ENCODE measurements around the gene FSHR.

Gene FSHR

GRCh38 chr2:49069829-49070228, 84.5 kb downstream of the FSHR start:
- WGBS (ENCODE audit: extremely low coverage, insufficient coverage, insufficient read length) = no CpG with 5 or more reads among the region's 1 CpG
- no peaks in the 10 kb centered on the region for H3K27me3 ChIP-seq (ENCODE audit: insufficient read depth, low read length)
- H4K91ac ChIP-seq (ENCODE audit: low read depth, low read length) = no peak overlapping the region
- H3K4ac ChIP-seq (ENCODE audit: low read depth, low read length) = no peak overlapping the region
- no peak overlapping the region for H4K8ac ChIP-seq (ENCODE audit: low read depth, low read length)
- no peak overlapping the region for H2BK12ac ChIP-seq (ENCODE audit: low read length)
- no peak overlapping the region for H3K14ac ChIP-seq (ENCODE audit: low read length)
- no peaks in the 10 kb centered on the region for H3K79me1 ChIP-seq (ENCODE audit: low read length)
- no peak overlapping the region for H3K27ac ChIP-seq (ENCODE audit: low read depth, low read length)
- no peak for DNase-seq
- no peak overlapping the region for H3K4me3 ChIP-seq (ENCODE audit: low read depth, low read length)
- no peak overlapping the region for H3K9ac ChIP-seq (ENCODE audit: low read length)
- no peak overlapping the region for H2AK5ac ChIP-seq (ENCODE audit: low read length)
- H4K12ac ChIP-seq (ENCODE audit: low read depth, low read length) = no peak overlapping the region
- H3K18ac ChIP-seq (ENCODE audit: low read length) = no peak overlapping the region
- no peak overlapping the region for H2AFZ ChIP-seq (ENCODE audit: insufficient read depth, low read length, poor library complexity)
- no peaks in the 10 kb centered on the region for H3K79me2 ChIP-seq (ENCODE audit: control insufficient read depth, insufficient read depth, low read length, poor library complexity)
- no peaks in the 10 kb centered on the region for H3K9me3 ChIP-seq (ENCODE audit: insufficient read depth, low read depth, low read length)
- H3K4me2 ChIP-seq (ENCODE audit: low read length) = no peak overlapping the region
- H3K36me3 ChIP-seq (ENCODE audit: control insufficient read depth in 1 of 2, insufficient read depth in 2 of 2, low read length in 2 of 2) = no peaks in the 10 kb centered on the region
- H3K4me1 ChIP-seq (ENCODE audit: control insufficient read depth in 1 of 2, insufficient read depth in 2 of 2, low read length in 2 of 2) = no peaks in the 10 kb centered on the region
- no peak overlapping the region for H3K23ac ChIP-seq (ENCODE audit: low read length)
- H2BK5ac ChIP-seq (ENCODE audit: low read depth, low read length, poor library complexity) = no peak overlapping the region
- H2BK120ac ChIP-seq (ENCODE audit: insufficient read depth, low read length, poor library complexity) = no peak overlapping the region

GRCh38 chr2:49068613-49069012, 85.7 kb downstream of the FSHR start:
- DNase-seq = no peak
- Histone ChIP-seq H3K27me3 (ENCODE audit: insufficient read depth, low read length) (no peaks in the 10 kb centered on the region), H3K36me3 (ENCODE audit: control insufficient read depth in 1 of 2, insufficient read depth in 2 of 2, low read length in 2 of 2) (no peaks in the 10 kb centered on the region), H2BK12ac (ENCODE audit: low read length) (no peak overlapping the region), H3K27ac (ENCODE audit: low read depth, low read length) (no peak overlapping the region), H2BK120ac (ENCODE audit: insufficient read depth, low read length, poor library complexity) (no peak overlapping the region), H3K79me2 (ENCODE audit: control insufficient read depth, insufficient read depth, low read length, poor library complexity) (no peaks in the 10 kb centered on the region), H2AK5ac (ENCODE audit: low read length) (no peak overlapping the region), H3K4me2 (ENCODE audit: low read length) (no peak overlapping the region), H3K4me3 (ENCODE audit: low read depth, low read length) (no peak overlapping the region), H3K4me1 (ENCODE audit: control insufficient read depth in 1 of 2, insufficient read depth in 2 of 2, low read length in 2 of 2) (no peaks in the 10 kb centered on the region), H4K8ac (ENCODE audit: low read depth, low read length) (no peak overlapping the region), H3K9me3 (ENCODE audit: insufficient read depth, low read depth, low read length) (no peaks in the 10 kb centered on the region), H3K4ac (ENCODE audit: low read depth, low read length) (no peak overlapping the region), H3K14ac (ENCODE audit: low read length) (no peak overlapping the region), H3K18ac (ENCODE audit: low read length) (no peak overlapping the region), H4K91ac (ENCODE audit: low read depth, low read length) (no peak overlapping the region), H2BK5ac (ENCODE audit: low read depth, low read length, poor library complexity) (no peak overlapping the region), H3K79me1 (ENCODE audit: low read length) (no peaks in the 10 kb centered on the region), H4K12ac (ENCODE audit: low read depth, low read length) (no peak overlapping the region), H3K9ac (ENCODE audit: low read length) (no peak overlapping the region), H2AFZ (ENCODE audit: insufficient read depth, low read length, poor library complexity) (no peak overlapping the region), H3K23ac (ENCODE audit: low read length) (no peak overlapping the region)

GRCh38 chr2:49067971-49068370, 86.3 kb downstream of the FSHR start:
- Histone ChIP-seq H3K4me2 (ENCODE audit: low read length) (no peak overlapping the region), H2BK12ac (ENCODE audit: low read length) (no peak overlapping the region), H3K36me3 (ENCODE audit: control insufficient read depth in 1 of 2, insufficient read depth in 2 of 2, low read length in 2 of 2) (no peaks in the 10 kb centered on the region), H3K14ac (ENCODE audit: low read length) (no peak overlapping the region), H2BK120ac (ENCODE audit: insufficient read depth, low read length, poor library complexity) (no peak overlapping the region), H3K79me2 (ENCODE audit: control insufficient read depth, insufficient read depth, low read length, poor library complexity) (no peaks in the 10 kb centered on the region), H3K27ac (ENCODE audit: low read depth, low read length) (no peak overlapping the region), H3K9ac (ENCODE audit: low read length) (no peak overlapping the region), H2BK5ac (ENCODE audit: low read depth, low read length, poor library complexity) (no peak overlapping the region), H4K91ac (ENCODE audit: low read depth, low read length) (no peak overlapping the region), H3K4me3 (ENCODE audit: low read depth, low read length) (no peak overlapping the region), H2AK5ac (ENCODE audit: low read length) (no peak overlapping the region), H4K8ac (ENCODE audit: low read depth, low read length) (no peak overlapping the region), H3K4ac (ENCODE audit: low read depth, low read length) (no peak overlapping the region), H3K18ac (ENCODE audit: low read length) (no peak overlapping the region), H4K12ac (ENCODE audit: low read depth, low read length) (no peak overlapping the region), H2AFZ (ENCODE audit: insufficient read depth, low read length, poor library complexity) (no peak overlapping the region), H3K4me1 (ENCODE audit: control insufficient read depth in 1 of 2, insufficient read depth in 2 of 2, low read length in 2 of 2) (no peaks in the 10 kb centered on the region), H3K79me1 (ENCODE audit: low read length) (no peaks in the 10 kb centered on the region), H3K27me3 (ENCODE audit: insufficient read depth, low read length) (no peaks in the 10 kb centered on the region), H3K23ac (ENCODE audit: low read length) (no peak overlapping the region), H3K9me3 (ENCODE audit: insufficient read depth, low read depth, low read length) (no peaks in the 10 kb centered on the region)
- no CpG with 5 or more reads among the region's 2 CpGs for WGBS (ENCODE audit: extremely low coverage, insufficient coverage, insufficient read length)
- DNase-seq = no peak

DNA sequence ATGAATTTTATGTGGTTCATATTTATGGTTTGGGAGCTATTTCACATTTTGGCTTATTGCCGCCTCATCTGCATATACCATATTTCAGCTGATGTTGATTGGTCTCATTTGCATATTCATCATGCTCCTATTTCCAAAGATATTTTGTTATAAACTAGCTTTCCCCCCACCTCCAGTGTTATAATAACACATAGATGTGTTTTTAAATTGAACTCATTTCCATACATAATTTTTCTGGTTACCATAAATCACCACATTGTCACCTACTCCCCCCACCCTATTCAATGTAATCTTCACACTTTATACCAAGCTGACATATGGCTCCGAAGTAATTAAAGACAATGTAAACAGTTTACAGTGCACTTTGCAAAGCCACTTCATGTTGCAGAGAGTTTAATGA, 101.2 kb downstream of the FSHR start:
- Histone ChIP-seq H3K4me2 (ENCODE audit: low read length) (no peak overlapping the region), H3K9ac (ENCODE audit: low read length) (no peak overlapping the region), H2BK12ac (ENCODE audit: low read length) (no peak overlapping the region), H3K23ac (ENCODE audit: low read length) (no peak overlapping the region), H3K4me3 (ENCODE audit: low read depth, low read length) (no peak overlapping the region), H3K18ac (ENCODE audit: low read length) (no peak overlapping the region), H2AFZ (ENCODE audit: insufficient read depth, low read length, poor library complexity) (no peak overlapping the region), H4K91ac (ENCODE audit: low read depth, low read length) (no peak overlapping the region), H4K12ac (ENCODE audit: low read depth, low read length) (no peak overlapping the region), H2BK5ac (ENCODE audit: low read depth, low read length, poor library complexity) (no peak overlapping the region), H3K27me3 (ENCODE audit: insufficient read depth, low read length) (no peaks in the 10 kb centered on the region), H3K14ac (ENCODE audit: low read length) (no peak overlapping the region), H2BK120ac (ENCODE audit: insufficient read depth, low read length, poor library complexity) (no peak overlapping the region), H4K8ac (ENCODE audit: low read depth, low read length) (no peak overlapping the region), H3K4ac (ENCODE audit: low read depth, low read length) (no peak overlapping the region), H3K9me3 (ENCODE audit: insufficient read depth, low read depth, low read length) (peaks cover 2% of the 10 kb centered on the region), H3K4me1 (ENCODE audit: control insufficient read depth in 1 of 2, insufficient read depth in 2 of 2, low read length in 2 of 2) (no peaks in the 10 kb centered on the region), H3K27ac (ENCODE audit: low read depth, low read length) (no peak overlapping the region), H2AK5ac (ENCODE audit: low read length) (no peak overlapping the region), H3K79me1 (ENCODE audit: low read length) (no peaks in the 10 kb centered on the region), H3K36me3 (ENCODE audit: control insufficient read depth in 1 of 2, insufficient read depth in 2 of 2, low read length in 2 of 2) (no peaks in the 10 kb centered on the region), H3K79me2 (ENCODE audit: control insufficient read depth, insufficient read depth, low read length, poor library complexity) (no peaks in the 10 kb centered on the region)
- no CpG with 5 or more reads among the region's 2 CpGs for WGBS (ENCODE audit: extremely low coverage, insufficient coverage, insufficient read length)
- no peak for DNase-seq

- Histone ChIP-seq H2BK120ac (ENCODE audit: insufficient read depth, low read length, poor library complexity) (no peak overlapping the region), H3K27me3 (ENCODE audit: insufficient read depth, low read length) (no peaks in the 10 kb centered on the region), H4K91ac (ENCODE audit: low read depth, low read length) (no peak overlapping the region), H3K9me3 (ENCODE audit: insufficient read depth, low read depth, low read length) (peaks cover 2% of the 10 kb centered on the region), H3K79me2 (ENCODE audit: control insufficient read depth, insufficient read depth, low read length, poor library complexity) (no peaks in the 10 kb centered on the region), H3K23ac (ENCODE audit: low read length) (no peak overlapping the region), H3K4me2 (ENCODE audit: low read length) (no peak overlapping the region), H2BK5ac (ENCODE audit: low read depth, low read length, poor library complexity) (no peak overlapping the region), H3K4me3 (ENCODE audit: low read depth, low read length) (no peak overlapping the region), H2AFZ (ENCODE audit: insufficient read depth, low read length, poor library complexity) (no peak overlapping the region), H3K79me1 (ENCODE audit: low read length) (no peaks in the 10 kb centered on the region), H3K14ac (ENCODE audit: low read length) (no peak overlapping the region), H2AK5ac (ENCODE audit: low read length) (no peak overlapping the region), H3K36me3 (ENCODE audit: control insufficient read depth in 1 of 2, insufficient read depth in 2 of 2, low read length in 2 of 2) (no peaks in the 10 kb centered on the region), H3K27ac (ENCODE audit: low read depth, low read length) (no peak overlapping the region), H4K8ac (ENCODE audit: low read depth, low read length) (no peak overlapping the region), H2BK12ac (ENCODE audit: low read length) (no peak overlapping the region), H3K4me1 (ENCODE audit: control insufficient read depth in 1 of 2, insufficient read depth in 2 of 2, low read length in 2 of 2) (no peaks in the 10 kb centered on the region), H3K4ac (ENCODE audit: low read depth, low read length) (no peak overlapping the region), H3K18ac (ENCODE audit: low read length) (no peak overlapping the region), H4K12ac (ENCODE audit: low read depth, low read length) (no peak overlapping the region), H3K9ac (ENCODE audit: low read length) (no peak overlapping the region)
- no peak for DNase-seq
Measured at GRCh38 chr2:49050265-49050664, 104.0 kb downstream of the FSHR start.
